ENCODE results near the gene ALKBH4. TPM values are rescaled to one million over a fixed set of nuclear protein-coding genes. Genes with fewer than 3 reads are reported as not detected.

The ALKBH4 gene
- total RNA-seq, 1 experiment from 2014 or later: 13.8 TPM

DNA sequence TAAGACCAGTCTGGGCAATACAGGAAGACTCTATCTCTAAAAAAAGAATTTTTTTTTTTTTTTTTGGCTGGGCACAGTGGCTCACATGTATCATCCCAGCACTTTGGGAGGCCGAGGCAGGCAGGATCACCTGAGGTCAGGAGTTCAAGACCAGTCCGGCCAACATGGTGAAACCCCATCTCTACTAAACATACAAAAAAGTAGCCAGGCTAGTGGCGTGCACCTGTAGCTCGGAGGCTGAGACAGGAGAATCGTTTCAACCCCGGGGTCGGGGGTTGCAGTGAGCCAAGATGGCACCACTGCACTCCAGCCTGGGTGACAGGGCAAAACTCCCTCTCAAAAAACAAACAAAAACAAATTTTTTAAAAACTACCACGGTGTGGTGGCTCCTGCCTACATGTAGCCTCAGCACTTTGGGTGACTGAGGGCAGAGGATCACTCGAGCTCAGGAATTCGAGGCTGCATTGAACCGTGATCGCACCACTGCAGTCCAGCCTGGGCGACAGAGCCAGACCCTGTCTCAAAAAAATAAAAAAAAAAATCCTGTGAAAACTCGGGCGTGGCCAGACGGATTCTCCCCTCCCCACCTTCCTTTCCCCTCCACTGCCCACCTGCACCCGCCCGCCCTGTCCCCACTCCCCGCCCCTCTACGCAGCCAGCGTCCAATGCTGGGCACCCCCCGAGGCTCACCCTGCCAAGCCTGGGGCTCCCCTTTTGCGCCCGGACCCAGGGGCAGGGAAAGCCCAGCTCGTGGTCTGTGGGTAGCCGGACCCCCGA lies 32.0 kb downstream of the ALKBH4 start:
- CTCF ChIA-PET: interaction anchor here (1.5 kb wide), 1 partner anchor 20 kb away, joined by 6 read pairs; no protein-coding TSS in a partner anchor
- intact Hi-C loops (cut with micrococcal nuclease; ENCODE audit: unreplicated experiment): no loop called here
- H3K27ac Mint-ChIP-seq (ENCODE audit: unreplicated experiment): no peak overlapping the region

GRCh38 chr7:102431617-102432298 lies 32.9 kb downstream of the ALKBH4 start:
- no peak overlapping the region for H3K4me3 ChIP-seq (ENCODE audit: low read depth, low read length)
- ChIA-PET POLR2A (no interaction called here), CTCF (no interaction called here)
- H3K4me1 Mint-ChIP-seq (ENCODE audit: low read depth, unreplicated experiment): peaks cover 16% of the 10 kb centered on the region
- H3K9me3 ChIP-seq: no peaks in the 10 kb centered on the region
- no peaks in the 10 kb centered on the region for H3K36me3 ChIP-seq (ENCODE audit: control insufficient read depth, insufficient read depth, low read length)
- no peaks in the 10 kb centered on the region for H3K27me3 ChIP-seq (replicated peaks; ENCODE audit: control insufficient read depth, insufficient read depth, low read length)
- no peak for TF ChIP-seq CTCF (IDR thresholded peaks at IDR 0.05; ENCODE audit: insufficient read depth in 1 of 2, low read depth in 1 of 2, low read length in 1 of 2, severe bottlenecking in 1 of 2, unreplicated experiment in 1 of 2)
- BruUV-seq (replicated peaks): no TSS peak
- peak overlapping the region; percentile 78 for H3K4me3 Mint-ChIP-seq (ENCODE audit: unreplicated experiment)
- peak overlapping the region; percentile 67 for H3K27ac Mint-ChIP-seq (ENCODE audit: unreplicated experiment)
- intact Hi-C loops (cut with micrococcal nuclease; ENCODE audit: unreplicated experiment): no loop called here
- peaks cover 10% of the 10 kb centered on the region for H3K36me3 Mint-ChIP-seq (ENCODE audit: insufficient read depth, unreplicated experiment)
- no peaks in the 10 kb centered on the region for H3K9me3 Mint-ChIP-seq (ENCODE audit: unreplicated experiment)
- H3K4me1 ChIP-seq: peaks cover 22% of the 10 kb centered on the region
- H3K27me3 Mint-ChIP-seq (ENCODE audit: insufficient read depth, unreplicated experiment): no peaks in the 10 kb centered on the region
- peak in 1 of 2 experiments; percentile 52 for DNase-seq

More for the DNA sequence above, 32.0 kb downstream of the ALKBH4 start:
- no peak for TF ChIP-seq CTCF (IDR thresholded peaks at IDR 0.05; ENCODE audit: insufficient read depth in 1 of 2, low read depth in 1 of 2, low read length in 1 of 2, severe bottlenecking in 1 of 2, unreplicated experiment in 1 of 2)
- no peaks in the 10 kb centered on the region for H3K9me3 Mint-ChIP-seq (ENCODE audit: unreplicated experiment)
- peaks cover 16% of the 10 kb centered on the region for H3K4me1 Mint-ChIP-seq (ENCODE audit: low read depth, unreplicated experiment)
- Histone ChIP-seq H3K36me3 (ENCODE audit: control insufficient read depth, insufficient read depth, low read length) (no peaks in the 10 kb centered on the region), H3K4me3 (ENCODE audit: low read depth, low read length) (peak overlapping the region; percentile 93), H3K27me3 (replicated peaks; ENCODE audit: control insufficient read depth, insufficient read depth, low read length) (no peaks in the 10 kb centered on the region), H3K9me3 (no peaks in the 10 kb centered on the region), H3K4me1 (peaks cover 22% of the 10 kb centered on the region)
- POLR2A ChIA-PET: no interaction called here
- no peak for DNase-seq
- no peaks in the 10 kb centered on the region for H3K27me3 Mint-ChIP-seq (ENCODE audit: insufficient read depth, unreplicated experiment)
- H3K36me3 Mint-ChIP-seq (ENCODE audit: insufficient read depth, unreplicated experiment): peaks cover 5% of the 10 kb centered on the region
- BruUV-seq (replicated peaks): no TSS peak
- H3K4me3 Mint-ChIP-seq (ENCODE audit: unreplicated experiment): peak overlapping the region; percentile 78

DNA sequence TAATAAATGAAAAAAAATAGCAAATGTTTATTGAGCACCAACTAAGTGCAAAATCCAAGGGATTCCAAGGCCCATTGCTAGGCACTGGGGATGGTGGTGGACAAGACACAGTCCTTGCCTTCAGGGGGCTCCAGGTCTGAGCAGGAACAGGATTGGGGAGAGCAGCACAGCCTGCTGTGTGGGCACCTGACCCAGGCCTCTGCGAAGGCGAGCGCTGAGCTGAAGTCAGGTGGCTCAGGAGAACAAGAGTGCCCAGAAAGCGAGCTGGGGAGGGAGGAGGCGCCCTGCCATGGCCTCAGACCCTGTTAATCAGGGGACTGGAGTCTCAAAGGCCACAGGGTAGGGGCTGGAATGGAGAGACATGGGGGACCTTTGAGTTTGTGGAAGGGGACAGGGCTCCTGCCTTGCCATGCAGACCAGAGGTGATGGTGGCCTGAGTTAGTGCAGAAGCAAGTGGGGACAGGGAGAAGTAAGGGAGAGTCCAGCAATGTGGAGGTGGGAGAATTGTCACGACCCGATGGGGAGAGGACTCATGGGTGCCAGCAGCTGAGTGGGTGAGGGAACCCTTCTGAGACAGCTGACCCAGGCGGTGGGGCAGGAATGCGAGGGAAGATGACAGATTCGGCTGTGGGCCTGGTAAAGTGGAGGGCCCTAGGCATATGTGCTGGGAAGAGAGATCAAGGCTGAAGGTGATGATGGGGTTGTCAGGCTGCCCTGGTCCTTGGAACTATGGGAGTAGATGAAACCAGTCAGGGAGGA lies 35.3 kb downstream of the ALKBH4 start:
- H3K4me3 Mint-ChIP-seq (ENCODE audit: unreplicated experiment): peak overlapping the region; percentile 28
- no TSS peak for BruUV-seq (replicated peaks)
- Histone ChIP-seq H3K36me3 (ENCODE audit: control insufficient read depth, insufficient read depth, low read length) (no peaks in the 10 kb centered on the region; the same call in 1 of the 2 replicates), H3K4me1 (peaks cover 18% of the 10 kb centered on the region), H3K4me3 (ENCODE audit: low read depth, low read length) (no peak overlapping the region), H3K27me3 (replicated peaks; ENCODE audit: control insufficient read depth, insufficient read depth, low read length) (no peaks in the 10 kb centered on the region), H3K9me3 (no peaks in the 10 kb centered on the region)
- no peak for TF ChIP-seq CTCF (IDR thresholded peaks at IDR 0.05; ENCODE audit: insufficient read depth in 1 of 2, low read depth in 1 of 2, low read length in 1 of 2, severe bottlenecking in 1 of 2, unreplicated experiment in 1 of 2)
- H3K27ac Mint-ChIP-seq (ENCODE audit: unreplicated experiment): peak overlapping the region; percentile 8
- no peaks in the 10 kb centered on the region for H3K9me3 Mint-ChIP-seq (ENCODE audit: unreplicated experiment)
- H3K4me1 Mint-ChIP-seq (ENCODE audit: low read depth, unreplicated experiment): peaks cover 11% of the 10 kb centered on the region
- CTCF ChIA-PET: no interaction called here
- no peaks in the 10 kb centered on the region for H3K27me3 Mint-ChIP-seq (ENCODE audit: insufficient read depth, unreplicated experiment)
- intact Hi-C loops (cut with micrococcal nuclease; ENCODE audit: unreplicated experiment): no loop called here
- POLR2A ChIA-PET: interaction anchor here (0.6 kb wide), 1 partner anchor 36 kb away, joined by 12 read pairs; no protein-coding TSS in a partner anchor
- peaks cover 25% of the 10 kb centered on the region for H3K36me3 Mint-ChIP-seq (ENCODE audit: insufficient read depth, unreplicated experiment)
- DNase-seq: no peak

All from Caco-2 (cell line).